Colon (tissue), 2 donors: ENCODE results near the gene MYO1D.
"Not testable (repeated sequence)": the region's sequence is repeated elsewhere in the genome, so short reads cannot be mapped to it uniquely, and the experiment has no call there.

Source experiments
- FAIRE-seq: peaks from 2 replicates; lab custom pipeline; 2012; peaks lifted over from hg19 to GRCh38; lab: Jason Lieb, UNC
- donor health status: control.
- donor health status: control.

The MYO1D gene

DNA sequence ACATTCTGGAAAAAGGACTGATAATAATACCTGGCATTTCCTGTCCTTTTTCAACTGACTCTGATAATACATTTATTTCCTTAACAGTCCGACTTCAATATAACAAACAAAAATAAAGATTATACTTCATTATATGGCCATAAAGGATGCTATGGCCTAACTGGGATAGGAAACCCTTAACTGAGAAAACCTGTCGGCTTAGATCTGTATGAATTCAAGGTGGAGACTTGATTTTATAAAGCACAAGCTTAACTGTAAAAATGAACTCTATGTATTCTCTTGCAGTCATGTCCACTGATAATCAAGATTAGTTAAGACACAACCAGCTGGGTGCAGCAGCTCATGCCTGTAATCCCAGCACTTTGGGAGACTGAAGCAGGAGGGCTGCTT lies 102.2 kb downstream of the MYO1D start:
- FAIRE-seq, result no peak

DNA sequence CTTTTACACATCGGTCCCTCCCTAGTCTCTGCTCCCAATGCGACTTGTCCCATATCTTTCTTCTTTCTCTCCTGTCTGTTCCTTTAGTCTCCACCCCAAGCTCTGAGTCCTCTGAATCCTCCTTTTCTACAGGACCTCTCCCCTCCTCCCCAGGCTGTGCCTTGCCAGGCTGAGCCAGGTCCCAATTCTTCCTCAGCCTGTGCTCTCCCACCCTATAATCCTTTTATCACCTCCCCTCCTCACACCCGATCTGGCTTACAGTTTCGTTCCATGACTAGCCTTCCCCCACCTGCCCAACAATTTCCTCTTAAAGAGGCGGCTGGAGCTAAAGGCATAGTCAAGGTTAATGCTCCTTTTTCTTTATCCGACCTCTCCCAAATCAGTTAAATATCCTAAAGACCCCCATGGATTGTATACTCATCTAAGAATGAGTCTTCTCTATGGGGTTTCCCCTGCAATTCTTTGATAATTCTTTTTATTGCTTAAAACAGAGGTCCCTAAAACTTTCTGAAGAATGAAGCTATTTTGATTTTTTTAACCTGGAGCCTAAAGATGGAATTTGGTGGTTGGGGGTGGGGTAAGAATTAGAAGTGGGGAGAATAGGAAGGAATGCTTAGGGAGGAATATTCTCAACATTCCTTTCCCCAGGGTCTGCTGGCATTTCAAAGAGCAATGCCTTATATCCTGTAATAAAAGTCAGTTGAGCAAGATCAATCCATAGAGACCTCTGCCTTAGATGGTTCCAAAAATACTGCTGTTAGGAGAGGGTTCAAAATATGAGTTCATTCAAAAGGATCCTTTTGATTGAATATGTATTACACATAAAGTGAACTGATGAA lies 102.8 kb downstream of the MYO1D start:
- FAIRE-seq, result no peak

GRCh38 chr17:32772453-32773025 lies 104.4 kb downstream of the MYO1D start:
- no peak for FAIRE-seq

- no peak for FAIRE-seq
These were observed 105.5 kb downstream of the MYO1D start for GRCh38 chr17:32771396-32771795.

DNA sequence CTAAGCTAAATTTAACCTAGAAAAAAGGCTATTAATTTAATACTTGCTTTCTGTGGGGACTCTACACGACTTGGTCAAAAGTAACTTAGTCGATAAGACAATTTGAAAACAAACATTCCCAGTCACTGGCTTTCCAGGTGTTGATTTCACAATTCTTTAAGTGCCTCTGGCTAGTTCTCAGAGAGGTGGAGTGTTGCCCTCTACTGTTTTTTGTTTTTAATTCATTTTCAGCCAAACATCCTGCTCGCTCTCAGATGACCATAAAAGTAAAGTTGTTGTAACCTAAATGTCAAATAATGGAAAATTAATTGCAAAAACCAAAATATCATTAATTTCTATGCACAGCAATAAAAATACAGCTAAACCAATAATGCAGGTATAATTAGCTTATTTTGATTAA lies 107.1 kb downstream of the MYO1D start:
- FAIRE-seq, result no peak

DNA sequence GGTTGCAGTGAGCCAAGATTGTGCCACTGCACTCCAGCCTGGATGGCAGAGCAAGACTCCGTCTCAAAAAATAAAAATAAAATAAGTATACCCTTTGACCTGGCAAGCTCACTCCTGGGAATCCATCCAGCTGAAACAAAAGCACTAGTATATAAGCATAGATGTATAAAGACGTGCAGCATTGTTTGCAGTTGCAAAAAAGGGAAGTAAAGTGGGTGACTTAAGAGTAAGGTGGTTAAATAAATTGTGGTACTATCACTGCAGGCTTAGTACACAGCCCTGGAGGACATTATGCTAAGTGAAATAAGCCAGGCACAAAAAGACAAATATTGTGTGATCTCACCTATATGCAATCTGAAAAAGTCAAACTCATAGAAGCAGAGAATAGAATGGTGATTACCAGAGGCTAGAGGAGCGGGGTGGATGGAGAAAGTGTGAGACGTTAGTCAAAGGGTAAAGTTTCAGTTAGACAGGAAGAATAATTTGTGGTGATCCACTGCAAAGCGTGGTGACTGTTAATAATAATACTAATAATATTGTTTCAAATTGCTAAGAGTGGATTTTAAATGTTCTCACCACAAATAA lies 113.0 kb downstream of the MYO1D start:
- FAIRE-seq, result no peak

GRCh38 chr17:32759476-32759875 lies 117.4 kb downstream of the MYO1D start:
- FAIRE-seq, result no peak

GRCh38 chr17:32757963-32758362 lies 119.0 kb downstream of the MYO1D start:
- FAIRE-seq, result no peak

DNA sequence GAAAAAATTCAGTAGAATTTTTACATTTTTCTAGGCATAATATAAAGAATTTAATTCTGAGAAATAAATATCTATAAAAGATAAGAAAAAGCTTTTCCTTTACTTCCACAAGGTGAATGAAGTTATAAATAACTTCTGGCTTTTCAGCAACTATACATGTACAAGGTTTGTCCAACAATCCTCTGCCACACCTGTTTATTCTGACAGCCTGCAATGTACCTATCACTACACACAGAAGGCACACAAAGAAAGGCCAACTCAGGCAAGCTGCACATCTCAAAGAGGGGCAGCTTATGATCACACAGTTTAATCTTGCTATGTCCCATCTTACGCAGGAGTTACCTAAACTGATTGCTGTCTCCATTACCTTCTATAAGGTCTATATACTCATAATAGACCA lies 120.2 kb downstream of the MYO1D start:
- no peak for FAIRE-seq

- FAIRE-seq, result no peak
These were observed 121.7 kb downstream of the MYO1D start for GRCh38 chr17:32755045-32755805.

- FAIRE-seq, result no peak
These were observed 124.0 kb downstream of the MYO1D start for GRCh38 chr17:32752934-32753333.

DNA sequence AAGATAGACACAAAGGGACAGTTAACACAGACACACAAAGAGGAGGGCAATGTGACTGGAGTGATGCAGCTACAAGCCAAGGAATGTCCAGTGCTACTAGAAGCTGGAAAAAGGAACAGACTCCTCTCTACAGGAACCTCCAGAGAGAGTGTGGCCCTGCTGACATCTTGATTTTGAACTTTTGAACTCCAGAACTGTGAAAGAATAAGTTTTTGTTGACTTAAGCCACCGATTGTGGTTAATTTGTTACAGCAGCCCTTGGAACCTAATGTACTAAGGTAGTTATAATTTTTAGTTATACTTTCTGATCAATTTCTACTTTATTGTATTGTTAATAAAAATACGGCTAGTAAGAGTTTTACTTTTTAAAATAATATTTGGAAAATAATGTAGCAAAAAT lies 129.1 kb downstream of the MYO1D start:
- FAIRE-seq, result no peak

DNA sequence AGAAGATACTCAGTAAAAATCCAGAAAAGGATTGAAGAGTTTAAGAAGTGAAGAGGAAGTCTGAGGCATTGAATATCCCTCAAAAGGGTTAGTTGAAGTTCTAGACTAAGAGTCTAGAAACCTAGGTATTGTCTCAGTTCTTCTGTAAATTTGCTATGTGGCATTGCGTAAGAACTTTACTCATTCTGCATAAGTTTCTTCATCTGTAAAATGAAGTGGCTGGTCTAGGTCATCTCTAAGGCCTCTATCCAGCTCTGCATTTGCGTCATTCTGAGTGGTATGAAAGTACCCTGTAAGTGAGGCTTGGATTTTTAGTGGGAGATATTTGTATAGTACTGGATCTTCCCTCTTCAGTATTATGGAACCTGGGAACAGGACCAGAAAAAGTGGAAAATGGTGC lies 130.2 kb downstream of the MYO1D start:
- FAIRE-seq, result no peak

DNA sequence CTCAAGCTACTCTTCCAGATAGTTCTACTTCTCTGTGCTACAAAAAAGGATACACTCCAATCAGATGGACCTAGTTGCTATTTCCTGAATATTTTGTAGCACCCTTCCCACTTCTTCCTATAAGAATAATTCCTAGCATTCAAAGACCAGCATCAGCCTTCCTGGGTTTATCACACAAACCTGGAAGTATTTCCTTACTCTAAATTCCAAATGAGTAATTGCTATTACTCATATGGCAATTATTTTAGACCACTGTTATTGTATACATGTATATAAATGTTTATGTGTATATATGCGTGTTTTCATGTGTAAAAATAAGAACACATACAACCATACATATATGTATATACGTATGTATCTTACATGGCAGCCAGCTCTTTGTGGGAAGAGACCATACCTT lies 130.6 kb downstream of the MYO1D start:
- FAIRE-seq, result no peak

DNA sequence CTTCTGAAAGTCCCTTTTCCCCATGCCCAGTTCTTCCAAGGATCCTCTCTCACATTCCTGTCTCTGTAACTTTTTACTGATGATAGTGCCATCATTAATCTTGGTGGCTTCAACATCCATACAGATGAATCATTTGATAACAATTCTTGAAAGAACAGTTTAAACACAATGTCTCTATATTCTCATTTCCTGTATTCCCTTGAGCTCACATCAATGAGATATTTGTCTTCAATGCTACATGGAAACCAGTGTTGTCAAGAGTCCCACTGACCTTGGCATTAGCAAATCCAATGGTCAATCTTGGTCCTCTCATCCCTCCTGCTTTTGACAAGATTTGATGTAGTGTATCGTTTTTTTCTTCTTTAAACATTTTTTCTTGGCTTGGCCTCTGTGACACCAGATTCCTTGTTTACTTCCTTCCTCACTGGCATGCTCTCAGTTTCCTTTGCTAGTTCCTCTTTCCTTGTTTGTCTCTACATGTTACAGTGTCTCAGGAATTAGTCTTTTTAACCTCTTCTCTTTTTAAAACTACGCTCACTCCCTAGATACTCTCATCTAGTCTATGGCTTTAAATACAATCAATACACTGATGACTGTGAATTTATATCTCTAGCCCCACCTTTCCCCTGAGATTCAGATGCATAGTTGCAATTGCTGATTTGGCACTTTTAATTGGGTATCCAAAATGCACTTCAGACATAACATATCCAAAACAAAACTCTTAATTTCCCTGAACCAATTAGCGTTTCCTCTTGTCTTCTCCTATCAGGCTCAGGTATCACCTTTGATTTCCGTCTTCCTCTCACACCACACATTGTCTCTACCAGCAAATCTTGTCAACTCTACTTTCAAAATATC lies 134.0 kb downstream of the MYO1D start:
- no peak for FAIRE-seq

GRCh38 chr17:32741381-32741780 lies 135.5 kb downstream of the MYO1D start:
- FAIRE-seq, result no peak

- FAIRE-seq, result no peak
These were observed 137.2 kb downstream of the MYO1D start for GRCh38 chr17:32739722-32740121.

DNA sequence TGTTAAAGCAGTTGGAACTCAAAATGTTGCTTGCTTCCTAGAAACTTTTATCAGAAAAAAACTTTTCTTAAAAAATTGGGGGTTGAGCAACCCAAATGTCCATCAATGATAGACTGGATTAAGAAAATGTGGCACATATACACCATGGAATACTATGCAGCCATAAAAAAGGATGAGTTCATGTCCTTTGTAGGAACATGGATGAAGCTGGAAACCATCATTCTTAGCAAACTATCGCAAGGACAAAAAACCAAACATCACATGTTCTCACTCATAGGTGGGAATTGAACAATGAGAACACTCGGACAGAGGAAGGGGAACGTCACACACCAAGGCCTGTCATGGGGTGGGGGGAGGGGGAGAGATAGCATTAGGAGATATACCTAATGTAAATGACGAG lies 137.8 kb downstream of the MYO1D start:
- FAIRE-seq, result not testable (repeated sequence)

- FAIRE-seq, result no peak
These were observed 143.5 kb downstream of the MYO1D start for GRCh38 chr17:32733401-32733800.

DNA sequence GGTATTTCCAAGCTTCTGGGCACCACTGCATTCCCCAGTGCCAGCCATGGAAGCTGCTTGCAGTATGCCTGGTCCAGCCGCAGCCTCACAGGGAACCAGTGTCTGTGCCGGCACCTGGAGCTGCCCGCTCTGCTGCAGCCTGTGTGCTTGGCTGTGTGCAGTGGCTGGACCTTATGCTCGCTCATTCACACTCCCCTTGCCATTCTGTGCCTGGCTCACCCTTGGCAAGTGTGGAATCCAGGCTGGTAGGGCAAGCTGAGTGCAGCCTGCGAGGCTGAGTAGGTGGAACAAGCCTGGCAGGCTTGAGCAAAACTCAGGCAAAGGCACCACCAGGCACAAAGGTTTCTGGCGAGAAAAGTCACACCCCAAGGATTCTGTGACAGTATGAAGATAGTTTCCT lies 144.0 kb downstream of the MYO1D start:
- no peak for FAIRE-seq

DNA sequence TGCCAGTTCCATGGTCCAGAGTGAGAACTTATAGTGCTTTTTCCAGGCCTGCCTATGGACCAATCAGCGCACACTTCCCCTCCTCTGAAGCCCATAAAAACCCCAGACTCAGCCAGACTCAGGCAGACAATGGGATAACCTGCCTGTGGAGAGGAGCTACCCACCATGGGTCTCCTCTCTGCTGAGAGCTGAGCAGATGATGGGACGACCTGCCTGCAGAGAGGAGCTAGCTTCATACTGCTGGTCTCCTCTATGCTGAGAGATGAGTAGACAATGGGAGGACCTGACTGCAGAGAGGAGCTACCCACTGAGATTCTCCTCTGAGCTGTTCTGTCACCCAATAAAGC lies 144.7 kb downstream of the MYO1D start:
- no peak for FAIRE-seq
